Measurements from ENCODE around the gene C2orf68.

DNA sequence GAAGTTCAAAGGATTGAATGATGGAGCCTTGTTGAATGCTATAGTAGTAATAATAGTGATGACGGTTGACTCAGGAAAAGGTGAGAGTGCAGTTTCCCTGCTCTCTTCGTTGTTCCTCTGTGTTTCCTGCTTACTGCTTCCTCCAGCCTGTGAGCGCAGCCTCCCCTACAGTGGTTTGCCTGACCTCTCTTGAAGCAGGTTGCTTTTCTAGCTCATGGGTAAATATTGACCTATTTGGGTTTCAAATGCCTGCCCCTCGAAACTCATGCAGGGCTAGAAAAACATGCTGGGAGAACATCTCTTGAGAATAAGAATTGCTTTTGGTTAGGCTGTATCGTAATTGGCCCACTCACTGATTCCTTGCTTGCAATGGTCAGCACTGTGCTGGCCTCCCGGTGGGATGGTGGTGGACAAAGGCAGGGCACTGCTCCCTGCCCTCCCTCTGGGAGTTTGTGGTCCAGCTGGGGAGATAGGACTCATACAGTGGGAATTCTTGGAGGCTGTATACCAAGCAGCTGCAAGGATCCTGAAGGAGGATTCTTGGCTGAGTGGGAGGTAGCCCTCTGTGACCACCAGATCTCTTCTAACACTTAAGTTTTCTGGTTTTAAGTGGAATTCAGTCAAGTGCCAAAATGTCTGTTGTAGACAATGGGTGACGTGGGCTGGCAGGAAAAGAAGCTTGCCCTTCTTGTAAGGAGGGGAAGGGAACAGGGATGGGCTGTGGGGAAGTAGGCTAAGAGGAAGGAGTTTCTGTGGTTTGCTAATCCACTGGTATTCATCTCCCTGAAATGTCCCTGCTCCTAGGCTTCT is 21.7 kb downstream of the C2orf68 start:
- TF ChIP-seq, protein P1, sequence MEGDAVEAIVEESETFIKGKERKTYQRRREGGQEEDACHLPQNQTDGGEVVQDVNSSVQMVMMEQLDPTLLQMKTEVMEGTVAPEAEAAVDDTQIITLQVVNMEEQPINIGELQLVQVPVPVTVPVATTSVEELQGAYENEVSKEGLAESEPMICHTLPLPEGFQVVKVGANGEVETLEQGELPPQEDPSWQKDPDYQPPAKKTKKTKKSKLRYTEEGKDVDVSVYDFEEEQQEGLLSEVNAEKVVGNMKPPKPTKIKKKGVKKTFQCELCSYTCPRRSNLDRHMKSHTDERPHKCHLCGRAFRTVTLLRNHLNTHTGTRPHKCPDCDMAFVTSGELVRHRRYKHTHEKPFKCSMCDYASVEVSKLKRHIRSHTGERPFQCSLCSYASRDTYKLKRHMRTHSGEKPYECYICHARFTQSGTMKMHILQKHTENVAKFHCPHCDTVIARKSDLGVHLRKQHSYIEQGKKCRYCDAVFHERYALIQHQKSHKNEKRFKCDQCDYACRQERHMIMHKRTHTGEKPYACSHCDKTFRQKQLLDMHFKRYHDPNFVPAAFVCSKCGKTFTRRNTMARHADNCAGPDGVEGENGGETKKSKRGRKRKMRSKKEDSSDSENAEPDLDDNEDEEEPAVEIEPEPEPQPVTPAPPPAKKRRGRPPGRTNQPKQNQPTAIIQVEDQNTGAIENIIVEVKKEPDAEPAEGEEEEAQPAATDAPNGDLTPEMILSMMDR (IDR thresholded peaks at IDR 0.05) = no peak
- TF ChIP-seq POLR2A (IDR thresholded peaks at IDR 0.05) = no peak

Measured in adrenal gland (tissue), 5 donors.